GM19463 (cell line): Measurements from ENCODE around the gene SLC38A1.
"Not testable (repeated sequence)": the region's sequence is repeated elsewhere in the genome, so short reads cannot be mapped to it uniquely, and the experiment has no call there.

Experiments used
- ATAC-seq: cut with Tn5 transposase; IDR thresholded peaks from one replicate; pipeline ENCODE4 v1.9.1; 2021; ENCODE audit warnings: mild to moderate bottlenecking, moderate library complexity; ENCODE audit not compliant: unreplicated experiment

SLC38A1 gene

DNA sequence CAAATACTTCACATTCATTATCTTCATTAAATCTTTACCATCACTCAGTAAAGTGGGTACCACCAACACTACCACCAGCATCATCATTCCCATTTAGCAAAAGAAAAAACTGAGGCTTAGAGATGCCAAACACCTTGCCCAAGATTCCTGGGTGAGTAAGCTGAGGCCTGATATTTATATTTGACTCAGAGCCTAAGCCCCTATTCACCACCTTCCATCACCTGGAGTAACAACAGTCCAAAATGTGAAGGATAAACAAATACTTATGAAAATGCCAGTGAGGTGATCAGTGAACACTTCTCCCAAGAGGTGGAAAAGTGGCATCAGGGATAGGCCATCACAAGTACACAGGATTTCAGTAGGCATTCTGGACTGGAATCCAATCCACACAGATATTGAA, 3.7 kb downstream of the SLC38A1 start:
- ATAC-seq = no peak

DNA sequence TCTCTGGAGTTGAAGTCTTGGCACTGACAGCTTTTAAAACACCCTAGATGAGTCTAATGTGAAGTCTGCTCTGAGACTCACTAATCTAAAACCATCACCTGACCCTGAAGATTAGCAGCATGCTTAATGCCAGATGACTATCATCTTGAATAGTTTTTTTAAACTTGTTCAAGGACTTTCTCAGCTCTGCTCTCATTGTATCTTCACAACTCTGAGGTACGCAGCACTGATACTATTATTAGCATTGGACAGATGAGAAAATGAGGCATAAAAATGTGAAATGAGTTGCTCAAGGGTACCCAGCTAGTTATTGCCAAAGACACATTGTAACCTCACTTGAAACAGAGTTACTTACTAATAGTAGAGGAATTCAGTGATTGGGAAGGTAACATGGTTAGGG, 4.8 kb downstream of the SLC38A1 start:
- no peak for ATAC-seq

GRCh38 chr12:46263140-46264016, 5.5 kb downstream of the SLC38A1 start:
- no peak for ATAC-seq

- no peak for ATAC-seq
Observed at GRCh38 chr12:46261646-46262045, 7.2 kb downstream of the SLC38A1 start.

DNA sequence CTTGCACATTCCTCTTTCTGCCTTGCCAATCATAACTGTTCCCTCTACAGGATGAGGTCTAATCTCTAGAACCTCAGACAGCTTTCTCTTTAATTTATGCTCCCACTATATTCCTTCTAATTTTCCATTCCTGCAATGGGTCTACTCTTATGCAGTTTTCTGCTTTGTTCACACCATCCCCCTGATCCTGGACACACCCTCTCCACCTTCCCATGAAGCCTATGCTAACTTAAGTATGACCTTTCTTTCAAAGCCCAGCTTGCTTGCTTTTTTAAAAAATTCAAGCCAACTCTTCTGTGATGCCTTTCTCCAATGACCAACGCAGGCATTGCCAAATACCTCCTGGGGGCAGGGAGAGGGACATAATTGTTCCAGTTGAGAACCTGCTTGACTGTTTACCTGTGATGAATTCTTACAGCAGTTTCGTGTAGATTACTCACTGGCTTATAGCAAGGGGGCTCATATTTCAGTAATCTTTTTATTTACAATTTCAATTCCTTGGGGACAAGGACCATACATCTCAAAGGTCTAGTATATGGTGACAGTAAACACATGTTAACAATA, 7.8 kb downstream of the SLC38A1 start:
- no peak for ATAC-seq

GRCh38 chr12:46260124-46260912, 8.5 kb downstream of the SLC38A1 start:
- ATAC-seq = no peak

DNA sequence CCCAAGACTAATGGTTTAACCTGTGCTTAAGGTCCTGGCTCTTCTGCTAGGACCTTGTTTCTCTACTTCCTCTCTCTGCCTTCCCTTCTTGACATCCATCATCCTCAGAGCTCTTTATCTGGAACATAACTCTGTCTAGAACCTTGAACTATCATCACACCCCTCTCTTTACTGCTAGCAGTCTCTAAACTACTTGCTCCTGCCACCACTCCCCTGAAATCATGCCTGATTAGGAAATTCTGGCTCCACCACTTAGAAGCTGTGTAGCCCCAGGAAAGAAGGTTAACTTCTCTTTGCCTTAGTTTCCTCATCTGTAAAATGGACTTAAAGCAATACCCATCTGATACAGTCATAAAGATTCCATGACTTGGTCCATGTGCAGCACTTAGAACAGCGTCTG, 9.1 kb downstream of the SLC38A1 start:
- ATAC-seq = no peak

DNA sequence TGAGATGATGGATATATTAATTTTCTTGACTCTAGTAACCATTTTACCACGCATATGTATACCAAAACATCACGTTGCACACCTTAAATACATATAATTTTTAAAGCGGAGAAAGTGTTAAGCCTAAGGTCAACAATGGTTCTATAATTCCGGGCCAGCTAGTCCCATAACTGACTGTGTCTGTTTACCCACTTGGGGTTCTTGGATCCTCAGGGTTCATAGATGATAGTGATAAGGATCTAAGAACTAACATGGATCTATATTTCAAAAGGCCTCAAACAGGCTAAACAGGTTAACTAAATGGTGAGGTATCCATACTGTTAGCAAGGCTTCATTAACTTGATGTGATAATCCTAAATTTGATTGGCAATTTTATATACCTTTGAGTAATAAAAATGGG, 9.8 kb downstream of the SLC38A1 start:
- no peak for ATAC-seq

GRCh38 chr12:46258129-46258528, 10.7 kb downstream of the SLC38A1 start:
- no peak for ATAC-seq

DNA sequence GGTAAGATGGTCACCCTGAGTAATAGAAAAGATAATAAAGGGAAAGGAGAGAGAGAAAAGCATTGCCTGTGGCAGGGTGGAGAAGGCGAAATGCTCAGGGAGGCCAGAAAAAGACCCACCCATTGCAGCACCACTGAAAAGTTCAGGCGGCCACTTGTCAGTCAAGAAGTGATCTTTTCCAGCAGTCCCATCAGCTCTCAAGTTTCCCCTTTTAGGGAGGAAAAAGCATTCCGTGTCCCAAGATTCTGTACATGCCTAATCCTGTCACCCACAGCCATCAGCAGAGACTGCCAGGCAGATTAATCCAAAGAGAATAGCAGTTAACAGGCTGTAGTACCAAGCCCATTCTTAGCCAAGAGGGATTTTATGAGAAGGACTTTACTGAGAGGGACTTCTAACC, 11.9 kb downstream of the SLC38A1 start:
- ATAC-seq = no peak

- ATAC-seq = no peak
Observed at GRCh38 chr12:46253544-46254162, 15.2 kb downstream of the SLC38A1 start.

DNA sequence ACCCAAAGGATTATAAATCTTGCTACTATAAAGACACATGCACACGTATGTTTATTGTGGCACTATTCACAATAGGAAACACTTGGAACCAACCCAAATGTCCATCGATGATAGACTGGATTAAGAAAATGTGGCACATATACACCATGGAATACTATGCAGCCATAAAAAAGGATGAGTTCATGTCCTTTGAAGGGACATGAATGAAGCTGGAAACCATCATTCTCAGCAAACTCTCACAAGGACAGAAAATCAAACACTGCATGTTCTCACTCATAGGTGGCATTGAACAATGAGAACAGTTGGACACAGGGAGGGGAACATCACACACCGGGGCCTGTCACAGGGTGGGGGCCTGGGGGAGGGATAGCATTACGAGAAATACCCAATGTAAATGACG, 16.8 kb downstream of the SLC38A1 start:
- ATAC-seq = not testable (repeated sequence)

GRCh38 chr12:46249960-46250359, 18.9 kb downstream of the SLC38A1 start:
- ATAC-seq = not testable (repeated sequence)

GRCh38 chr12:46246021-46246700, 22.7 kb downstream of the SLC38A1 start:
- no peak for ATAC-seq

DNA sequence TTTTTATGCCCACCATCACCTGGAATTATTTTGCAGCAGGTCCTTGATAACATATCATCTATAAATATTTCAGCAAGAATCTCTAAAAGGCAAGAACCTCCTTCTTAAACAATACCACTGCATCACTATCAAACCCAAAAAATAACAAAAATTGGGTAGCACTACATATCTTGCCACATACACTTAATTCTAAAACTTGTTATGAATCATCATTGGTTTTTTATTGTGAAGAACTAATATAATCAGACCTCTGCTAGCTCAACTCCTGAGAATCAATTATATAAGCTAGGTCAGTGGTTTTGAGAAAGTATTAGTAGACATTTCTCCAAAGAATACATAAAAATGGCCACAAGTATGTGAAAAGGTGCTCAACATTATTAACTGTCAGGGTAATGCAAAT, 23.8 kb downstream of the SLC38A1 start:
- no peak for ATAC-seq

DNA sequence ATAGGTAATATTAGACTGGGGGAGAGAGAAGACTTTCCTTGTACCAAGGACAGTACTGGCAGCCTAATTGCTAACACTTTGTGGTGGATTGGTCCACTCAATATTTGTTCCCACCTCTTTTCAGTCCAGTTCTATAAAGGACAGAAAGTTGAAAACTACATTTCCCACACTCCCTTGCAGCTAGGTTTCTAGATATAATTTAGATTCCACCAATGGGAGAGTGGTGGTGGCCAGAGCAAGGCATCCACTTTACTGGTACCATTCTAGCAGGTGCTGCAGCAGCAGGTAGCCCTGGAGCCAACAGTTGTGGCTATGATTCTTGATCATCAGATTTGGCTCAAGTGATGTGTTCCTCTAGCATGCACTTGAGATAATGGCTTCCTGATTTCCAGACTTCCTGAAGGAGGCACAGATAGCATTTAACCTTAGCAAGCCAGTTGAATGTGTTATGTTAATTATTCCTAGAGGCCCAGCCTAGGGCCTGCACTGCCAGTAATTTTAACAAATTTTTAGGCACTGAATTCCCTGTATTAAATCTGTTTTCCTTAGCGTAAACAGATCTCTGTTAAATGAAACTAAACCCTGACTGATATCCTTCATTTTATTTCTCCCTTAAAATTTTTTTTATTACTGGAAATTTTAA, 24.4 kb downstream of the SLC38A1 start:
- ATAC-seq = no peak

GRCh38 chr12:46242569-46242968, 26.3 kb downstream of the SLC38A1 start:
- ATAC-seq = no peak

GRCh38 chr12:46240436-46240835, 28.4 kb downstream of the SLC38A1 start:
- ATAC-seq = no peak

DNA sequence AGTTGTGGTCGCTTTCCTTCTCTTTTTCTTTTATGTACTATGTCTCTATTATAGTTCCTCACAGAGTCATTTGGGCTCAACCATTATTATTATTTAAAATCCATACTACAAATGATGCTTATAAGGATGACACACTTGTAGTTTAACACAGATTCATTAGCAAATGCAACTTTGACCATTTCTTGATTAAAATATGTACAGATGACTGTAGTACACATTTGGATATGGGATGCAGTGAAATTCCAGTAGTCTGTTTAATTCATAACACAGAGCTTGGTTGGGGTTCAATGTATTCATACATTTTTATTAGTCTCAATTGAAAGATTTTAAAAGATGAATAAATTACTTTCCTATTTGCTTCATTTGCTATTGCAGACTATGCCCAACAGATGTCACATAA, 30.0 kb downstream of the SLC38A1 start:
- no peak for ATAC-seq

DNA sequence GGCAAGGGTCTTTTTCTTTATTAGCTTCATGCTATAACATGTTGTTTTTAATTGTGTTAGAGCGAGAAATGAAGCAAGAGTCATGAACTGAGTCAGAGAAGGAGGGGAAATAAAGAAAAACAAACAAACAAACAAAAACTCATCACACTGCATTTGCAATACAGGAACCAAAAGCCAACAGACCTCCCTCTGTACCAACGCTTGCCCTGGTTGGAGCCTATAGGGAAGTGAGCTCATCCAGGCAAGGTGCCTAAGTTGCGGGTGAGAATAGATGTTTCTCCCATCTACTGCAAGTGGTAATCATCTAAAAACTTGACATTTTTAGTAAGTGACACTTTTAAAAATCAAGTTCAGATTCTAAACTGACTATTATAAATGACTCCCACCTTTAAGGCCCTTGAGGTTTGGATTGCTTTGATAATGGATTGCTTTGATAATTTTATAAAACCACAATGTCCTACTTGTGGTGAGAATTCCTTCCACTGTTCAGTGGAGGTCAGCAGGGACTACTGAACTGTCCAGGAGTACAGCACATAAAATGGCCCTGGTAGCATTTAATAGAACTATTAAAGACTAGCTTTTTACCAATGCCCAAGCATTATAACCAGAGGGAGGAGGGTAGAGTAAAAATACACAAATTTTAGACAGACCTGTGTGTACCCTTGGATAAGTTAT, 31.3 kb downstream of the SLC38A1 start:
- no peak for ATAC-seq
